AG04450 (cell line): Measurements from ENCODE around the gene DGKI. TPM values are rescaled to one million over a fixed set of nuclear protein-coding genes. Genes with fewer than 3 reads are reported as not detected.

Experiments used
- CTCF ChIA-PET: fragments of 300-600, 350-600 bp; formaldehyde crosslinking; extraction: SDS; loops from one replicate; lab custom pipeline; 2022; ENCODE audit warnings: antibody characterized with exemption, inconsistent platforms; lab: Charles Lee
- POLR2A ChIA-PET: fragments of 350-600 bp; formaldehyde crosslinking; extraction: SDS; loops from one replicate; lab custom pipeline; 2021; ENCODE audit warnings: antibody characterized with exemption, inconsistent platforms; lab: Yijun Ruan, JAX
- DNase-seq: peaks from one replicate; pipeline ENCODE4 v3.0.0-alpha.2; 2011; ENCODE audit warnings: low read depth, low spot score
- H3K27ac ChIP-seq: one replicate; pipeline ENCODE4 v1.5.1; 2012; ENCODE audit warnings: low read depth, low read length, control low read depth
- H3K27me3 ChIP-seq: one replicate; pipeline ENCODE4 v1.6.0; 2012; ENCODE audit warnings: low read length; ENCODE audit not compliant: control insufficient read depth, insufficient read depth
- H3K4me3 ChIP-seq: 2 replicates; pipeline ENCODE4 v1.5.1; 2011; ENCODE audit warnings: mild to moderate bottlenecking, low read depth, low read length, control low read depth
- H3K9me3 ChIP-seq: 2 replicates; pipeline ENCODE4 v1.5.1; 2012; ENCODE audit warnings: low read length; ENCODE audit not compliant: control insufficient read depth, insufficient read depth
- polyA plus RNA-seq: library from polyadenylated mRNA; depleted of rRNA; stranded (reverse); fragments of >200 nt; gene quantifications from 2 replicates; pipeline ENCODE4 v1.2.3, GENCODE V29; 2011
- TF ChIP-seq, protein P1 (sequence below): IDR thresholded peaks from 2 replicates; pipeline ENCODE4 v1.5.1; 2011; ENCODE audit warnings: low read depth, low read length, control low read depth, inconsistent platforms

The DGKI gene
- polyA plus RNA-seq, 1 experiment, result 3.1 TPM

DNA sequence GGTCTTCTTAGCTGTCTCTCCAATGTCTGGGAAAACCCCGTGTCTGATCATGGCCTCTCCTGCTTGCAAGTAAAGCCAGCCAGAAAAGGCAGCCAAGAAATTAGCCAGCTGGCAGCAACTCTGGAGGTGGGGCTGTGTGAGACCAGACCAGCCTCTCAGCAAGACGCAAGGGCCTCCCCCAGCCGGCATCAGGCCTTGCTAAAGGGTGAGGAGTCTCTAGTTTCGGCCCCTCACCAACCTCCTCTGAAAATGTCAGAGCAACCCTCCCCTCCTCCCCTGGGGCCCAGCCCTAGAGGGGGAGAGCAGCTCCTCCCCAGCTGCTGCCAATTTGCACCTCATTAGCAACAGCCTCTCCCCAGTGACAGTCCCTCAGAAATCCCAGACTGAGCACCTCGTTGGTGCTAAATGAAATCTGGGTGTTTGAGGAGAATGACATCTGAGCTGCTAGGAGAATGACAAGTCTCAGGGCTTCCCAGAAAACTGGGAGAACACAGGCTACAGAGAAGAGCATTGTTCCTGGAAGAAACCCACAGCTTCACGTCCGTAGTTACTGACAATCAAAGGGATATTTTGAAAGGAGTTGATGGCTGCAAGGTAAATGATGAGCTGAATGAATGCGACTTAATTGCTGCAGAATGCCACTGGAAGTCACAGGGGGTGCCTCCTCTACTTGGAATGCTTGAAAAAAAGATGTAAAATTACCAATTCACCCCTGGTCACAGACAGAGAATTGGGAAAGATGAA is 25.9 kb downstream of the DGKI start:
- Histone ChIP-seq H3K27me3 (no peaks in the 10 kb centered on the region), H3K9me3 (no peaks in the 10 kb centered on the region), H3K27ac (no peak overlapping the region), H3K4me3 (no peak overlapping the region)
- peak; percentile 34 for DNase-seq
- TF ChIP-seq, protein P1, sequence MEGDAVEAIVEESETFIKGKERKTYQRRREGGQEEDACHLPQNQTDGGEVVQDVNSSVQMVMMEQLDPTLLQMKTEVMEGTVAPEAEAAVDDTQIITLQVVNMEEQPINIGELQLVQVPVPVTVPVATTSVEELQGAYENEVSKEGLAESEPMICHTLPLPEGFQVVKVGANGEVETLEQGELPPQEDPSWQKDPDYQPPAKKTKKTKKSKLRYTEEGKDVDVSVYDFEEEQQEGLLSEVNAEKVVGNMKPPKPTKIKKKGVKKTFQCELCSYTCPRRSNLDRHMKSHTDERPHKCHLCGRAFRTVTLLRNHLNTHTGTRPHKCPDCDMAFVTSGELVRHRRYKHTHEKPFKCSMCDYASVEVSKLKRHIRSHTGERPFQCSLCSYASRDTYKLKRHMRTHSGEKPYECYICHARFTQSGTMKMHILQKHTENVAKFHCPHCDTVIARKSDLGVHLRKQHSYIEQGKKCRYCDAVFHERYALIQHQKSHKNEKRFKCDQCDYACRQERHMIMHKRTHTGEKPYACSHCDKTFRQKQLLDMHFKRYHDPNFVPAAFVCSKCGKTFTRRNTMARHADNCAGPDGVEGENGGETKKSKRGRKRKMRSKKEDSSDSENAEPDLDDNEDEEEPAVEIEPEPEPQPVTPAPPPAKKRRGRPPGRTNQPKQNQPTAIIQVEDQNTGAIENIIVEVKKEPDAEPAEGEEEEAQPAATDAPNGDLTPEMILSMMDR, result no peak
- POLR2A ChIA-PET, result interaction anchor here (0.9 kb wide), 1 partner anchor 61 kb away, joined by 3 read pairs; no protein-coding TSS in a partner anchor
- CTCF ChIA-PET, result interaction anchor here (1.4 to 3.4 kb wide), 2 partner anchors 165 to 188 kb away, joined by 4 to 24 read pairs; no protein-coding TSS in a partner anchor

DNA sequence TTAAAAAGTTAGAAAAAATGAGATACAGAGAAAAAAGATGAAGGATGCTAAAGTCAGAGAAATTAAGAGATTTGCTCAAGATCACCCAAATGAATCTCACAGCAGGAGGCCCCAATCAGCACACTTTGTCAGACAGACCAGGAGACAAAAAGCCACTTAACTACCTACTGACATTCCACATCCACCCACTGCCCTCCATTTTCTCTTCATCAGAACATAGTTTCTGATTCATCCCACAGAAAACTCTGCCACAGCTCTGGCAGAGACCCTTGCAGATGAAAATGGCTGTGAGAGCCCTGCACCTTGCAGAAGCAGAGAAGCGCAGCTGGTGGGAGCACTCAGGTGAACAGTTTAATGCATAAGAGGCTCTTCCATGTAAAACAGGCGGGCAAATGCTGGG is 26.6 kb downstream of the DGKI start:
- H3K27ac ChIP-seq, result no peak overlapping the region

DNA sequence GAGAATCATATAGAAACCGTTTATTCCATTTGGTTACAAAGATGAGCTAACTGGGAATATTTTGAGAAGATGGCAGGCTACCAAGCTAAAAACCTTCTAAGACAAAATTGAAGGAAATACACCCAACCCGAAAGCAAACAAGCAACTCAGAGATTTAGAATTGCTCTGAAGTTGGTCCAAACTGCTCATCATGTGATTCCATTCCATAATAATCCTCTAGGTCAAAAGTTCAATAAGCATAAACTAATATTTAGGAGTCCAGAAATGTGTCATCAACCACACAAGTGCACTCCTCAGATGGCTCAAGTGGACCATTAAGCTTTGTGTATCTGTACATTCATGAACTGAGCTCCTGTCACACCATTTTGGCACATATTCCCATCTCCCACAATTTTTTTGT is 28.7 kb downstream of the DGKI start:
- TF ChIP-seq, protein P1, result no peak
- peak; percentile 15 for DNase-seq
- CTCF ChIA-PET, result interaction anchor here (0.8 to 1.8 kb wide), 3 partner anchors 8 to 162 kb away, joined by 3 to 9 read pairs (median 5); no protein-coding TSS in a partner anchor
- Histone ChIP-seq H3K27ac (no peak overlapping the region), H3K9me3 (no peaks in the 10 kb centered on the region), H3K4me3 (no peak overlapping the region), H3K27me3 (no peaks in the 10 kb centered on the region)
- POLR2A ChIA-PET, result interaction anchor here (0.8 to 0.9 kb wide), 3 partner anchors 64 to 150 kb away, joined by 3 to 4 read pairs (median 4); no protein-coding TSS in a partner anchor

More for the DNA sequence above, 26.6 kb downstream of the DGKI start:
- POLR2A ChIA-PET, result no interaction called here
- no peak for DNase-seq
- H3K9me3 ChIP-seq, result no peaks in the 10 kb centered on the region
- CTCF ChIA-PET, result interaction anchor here (3.4 kb wide), 1 partner anchor 164 kb away, joined by 24 read pairs; no protein-coding TSS in a partner anchor
- H3K4me3 ChIP-seq, result no peak overlapping the region
- TF ChIP-seq, protein P1, result no peak
- H3K27me3 ChIP-seq, result no peaks in the 10 kb centered on the region

DNA sequence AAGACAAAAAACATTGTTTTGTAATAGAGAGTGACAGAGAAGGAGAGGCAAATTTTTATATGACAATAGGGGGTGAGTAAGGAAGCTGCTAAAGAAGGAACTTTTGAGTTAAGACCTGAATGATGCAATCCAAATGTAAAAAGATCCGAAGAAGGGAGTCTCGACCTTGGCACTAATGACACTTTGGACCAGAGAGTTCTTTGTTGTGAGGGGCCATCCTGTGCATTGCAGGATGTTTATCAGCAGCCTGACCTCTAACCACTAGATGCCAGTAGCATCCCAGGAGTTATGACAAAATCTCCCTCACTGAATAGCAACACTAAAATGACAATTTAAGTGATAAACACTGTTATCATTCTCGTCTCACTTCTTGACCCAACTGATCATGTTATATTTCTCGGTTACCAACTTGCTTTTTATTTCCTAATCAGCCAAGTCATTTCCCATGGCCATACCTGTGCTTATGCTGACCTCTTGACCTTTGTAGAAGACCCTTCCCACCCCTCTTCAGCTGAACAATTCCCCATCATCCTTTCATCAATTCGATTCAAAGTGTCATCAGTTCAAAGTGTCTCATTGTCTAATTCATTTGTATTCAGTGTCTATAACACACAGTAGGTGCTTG is 30.0 kb downstream of the DGKI start:
- TF ChIP-seq, protein P1, result no peak
- ChIA-PET CTCF (interaction anchor here (1.0 to 2.3 kb wide), 2 partner anchors 83 to 161 kb away, joined by 3 to 5 read pairs; no protein-coding TSS in a partner anchor), POLR2A (no interaction called here)
- Histone ChIP-seq H3K9me3 (no peaks in the 10 kb centered on the region), H3K27me3 (no peaks in the 10 kb centered on the region), H3K27ac (no peak overlapping the region), H3K4me3 (no peak overlapping the region)
- no peak for DNase-seq
